MCF 10A (cell line): ENCODE measurements around the gene SUMO4. TPM values are rescaled to one million over a fixed set of nuclear protein-coding genes. Genes with fewer than 3 reads are reported as not detected.
A peak's percentile ranks its signal among the peaks of the same experiment; 100 is the strongest.

Experiments used
- BruUV-seq: library from RNA; stranded (reverse); fragments of 400-500 nt; replicated peaks from 2 replicates; lab custom pipeline; 2021; lab: Mats Ljungman, UMichigan
- CTCF ChIA-PET: fragments of 300-600 bp; sonication (Branson Sonifier 250); formaldehyde crosslinking; extraction: SDS; loops from one replicate; lab custom pipeline; 2021; ENCODE audit warnings: antibody characterized with exemption, inconsistent platforms; lab: Yijun Ruan, JAX
- POLR2A ChIA-PET: fragments of 300-600, 350-650 bp; sonication (Branson Sonifier 250); formaldehyde crosslinking; extraction: SDS; loops from one replicate; lab custom pipeline; 2020; ENCODE audit warnings: antibody characterized with exemption, inconsistent platforms; lab: Yijun Ruan, JAX
- DNase-seq: peaks from one replicate; pipeline ENCODE4 v3.0.0-alpha.2; 2018; ENCODE audit not compliant: unreplicated experiment
- H3K27ac Mint-ChIP-seq: one replicate; pipeline ENCODE4 v1.8.0; 2022; ENCODE audit warnings: mild to moderate bottlenecking, low read depth, mixed read lengths; ENCODE audit not compliant: unreplicated experiment
- H3K27me3 Mint-ChIP-seq: one replicate; pipeline ENCODE4 v1.8.0; 2022; ENCODE audit warnings: mixed read lengths; ENCODE audit not compliant: insufficient read depth, unreplicated experiment
- H3K36me3 Mint-ChIP-seq: one replicate; pipeline ENCODE4 v1.8.0; 2022; ENCODE audit warnings: mild to moderate bottlenecking, moderate library complexity, mixed read lengths; ENCODE audit not compliant: insufficient read depth, unreplicated experiment
- H3K4me1 Mint-ChIP-seq: one replicate; pipeline ENCODE4 v1.8.0; 2022; ENCODE audit warnings: mixed read lengths; ENCODE audit not compliant: insufficient read depth, unreplicated experiment
- H3K4me3 Mint-ChIP-seq: one replicate; pipeline ENCODE4 v1.8.0; 2022; ENCODE audit warnings: mild to moderate bottlenecking, moderate library complexity, mixed read lengths; ENCODE audit not compliant: unreplicated experiment
- H3K9me3 Mint-ChIP-seq: one replicate; pipeline ENCODE4 v1.8.0; 2022; ENCODE audit warnings: mixed read lengths; ENCODE audit not compliant: unreplicated experiment
- intact Hi-C: fragments of 100-400 bp; cut with micrococcal nuclease; formaldehyde crosslinking; loops from 2 replicates; pipeline ENCODE4 v1.14.1; 2022
- total RNA-seq: library from RNA; stranded (reverse); gene quantifications from 2 replicates; pipeline ENCODE4 v1.2.3, GENCODE V29; 2022
- TF ChIP-seq, protein P1 (sequence below): fragments of 200-600 bp; IDR thresholded peaks from one replicate; pipeline ENCODE4 v1.8.0; 2022; ENCODE audit warnings: antibody characterized with exemption, mild to moderate bottlenecking; ENCODE audit not compliant: unreplicated experiment

SUMO4 gene
- total RNA-seq, 1 experiment from 2014 or later, result 2.1 TPM

DNA sequence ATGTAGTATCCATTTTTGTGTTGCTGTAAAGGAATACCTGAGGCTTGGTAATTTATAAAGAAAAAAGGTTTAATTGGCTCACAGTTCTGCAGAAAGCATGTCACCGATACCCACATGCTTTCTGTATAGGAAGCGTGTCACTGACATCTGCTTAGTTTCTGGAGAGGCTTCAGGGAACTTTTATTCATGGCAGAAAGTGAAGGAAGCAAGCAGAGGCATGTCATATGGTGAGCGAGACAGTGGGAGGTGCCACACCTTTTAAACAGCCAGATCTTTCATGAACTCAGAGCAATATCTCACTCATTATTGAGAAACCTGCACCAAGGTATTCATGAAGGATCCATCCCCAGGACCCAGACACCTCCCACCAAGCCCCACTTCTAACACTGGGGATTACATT is 3.5 kb downstream of the SUMO4 start:
- no peaks in the 10 kb centered on the region for H3K27me3 Mint-ChIP-seq
- no TSS peak for BruUV-seq
- H3K27ac Mint-ChIP-seq, result no peak overlapping the region
- intact Hi-C loops, result no loop called here
- POLR2A ChIA-PET, result no interaction called here
- H3K4me3 Mint-ChIP-seq, result no peak overlapping the region
- peaks cover 17% of the 10 kb centered on the region for H3K4me1 Mint-ChIP-seq
- CTCF ChIA-PET, result no interaction called here
- TF ChIP-seq, protein P1, sequence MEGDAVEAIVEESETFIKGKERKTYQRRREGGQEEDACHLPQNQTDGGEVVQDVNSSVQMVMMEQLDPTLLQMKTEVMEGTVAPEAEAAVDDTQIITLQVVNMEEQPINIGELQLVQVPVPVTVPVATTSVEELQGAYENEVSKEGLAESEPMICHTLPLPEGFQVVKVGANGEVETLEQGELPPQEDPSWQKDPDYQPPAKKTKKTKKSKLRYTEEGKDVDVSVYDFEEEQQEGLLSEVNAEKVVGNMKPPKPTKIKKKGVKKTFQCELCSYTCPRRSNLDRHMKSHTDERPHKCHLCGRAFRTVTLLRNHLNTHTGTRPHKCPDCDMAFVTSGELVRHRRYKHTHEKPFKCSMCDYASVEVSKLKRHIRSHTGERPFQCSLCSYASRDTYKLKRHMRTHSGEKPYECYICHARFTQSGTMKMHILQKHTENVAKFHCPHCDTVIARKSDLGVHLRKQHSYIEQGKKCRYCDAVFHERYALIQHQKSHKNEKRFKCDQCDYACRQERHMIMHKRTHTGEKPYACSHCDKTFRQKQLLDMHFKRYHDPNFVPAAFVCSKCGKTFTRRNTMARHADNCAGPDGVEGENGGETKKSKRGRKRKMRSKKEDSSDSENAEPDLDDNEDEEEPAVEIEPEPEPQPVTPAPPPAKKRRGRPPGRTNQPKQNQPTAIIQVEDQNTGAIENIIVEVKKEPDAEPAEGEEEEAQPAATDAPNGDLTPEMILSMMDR, result no peak
- peak; percentile 35 for DNase-seq
- peaks cover 5% of the 10 kb centered on the region for H3K9me3 Mint-ChIP-seq
- H3K36me3 Mint-ChIP-seq, result peaks cover 68% of the 10 kb centered on the region

- peak; percentile 51 for DNase-seq
- ChIA-PET POLR2A (interaction anchor here (0.6 to 1.4 kb wide), 9 partner anchors 10 to 910 kb away, joined by 3 to 5 read pairs (median 4); no protein-coding TSS in a partner anchor), CTCF (interaction anchor here (0.6 to 1.0 kb wide), 3 partner anchors 25 to 821 kb away, joined by 3 read pairs; no protein-coding TSS in a partner anchor)
- H3K9me3 Mint-ChIP-seq, result peaks cover 5% of the 10 kb centered on the region
- TF ChIP-seq, protein P1, result no peak
- intact Hi-C loops, result loop anchor here (5.0 kb wide), 1 partner anchor 89 kb away; the partner anchor contains the start of gene TAB2
- no peaks in the 10 kb centered on the region for H3K27me3 Mint-ChIP-seq
- BruUV-seq, result no TSS peak
- peaks cover 17% of the 10 kb centered on the region for H3K4me1 Mint-ChIP-seq
- H3K36me3 Mint-ChIP-seq, result peaks cover 71% of the 10 kb centered on the region
- H3K4me3 Mint-ChIP-seq, result no peak overlapping the region
- peak overlapping the region; percentile 75 for H3K27ac Mint-ChIP-seq
Measured at GRCh38 chr6:149405823-149406765, 6.0 kb downstream of the SUMO4 start.

DNA sequence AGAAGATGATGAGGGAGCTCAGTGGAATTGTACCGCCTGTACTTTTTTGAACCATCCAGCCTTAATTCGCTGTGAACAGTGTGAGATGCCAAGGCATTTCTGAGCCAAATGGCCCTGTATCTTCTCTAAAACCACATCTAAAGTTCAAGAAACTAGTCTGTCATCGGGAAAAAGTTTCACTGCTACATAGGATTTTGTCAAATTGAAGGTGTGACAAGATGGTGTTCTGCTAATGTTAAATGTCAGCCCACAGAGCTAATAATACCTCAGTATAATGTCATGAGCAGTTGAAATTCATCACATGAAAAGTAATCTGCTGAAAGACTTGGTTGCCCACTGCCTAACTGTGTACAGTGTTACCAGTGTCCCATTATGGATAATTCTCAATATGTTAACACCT is 9.6 kb downstream of the SUMO4 start:
- no peak overlapping the region for H3K4me3 Mint-ChIP-seq
- no peak overlapping the region for H3K27ac Mint-ChIP-seq
- ChIA-PET CTCF (interaction anchor here (0.7 to 1.4 kb wide), 2 partner anchors 18 to 22 kb away, joined by 3 to 6 read pairs; no protein-coding TSS in a partner anchor), POLR2A (interaction anchor here (0.6 to 1.2 kb wide), 5 partner anchors 10 to 85 kb away, joined by 3 to 4 read pairs (median 3); no protein-coding TSS in a partner anchor)
- TF ChIP-seq, protein P1, result no peak
- H3K9me3 Mint-ChIP-seq, result peaks cover 5% of the 10 kb centered on the region
- peaks cover 59% of the 10 kb centered on the region for H3K36me3 Mint-ChIP-seq
- intact Hi-C loops, result loop anchor here (5.0 kb wide), 1 partner anchor 92 kb away; the partner anchor contains the start of gene TAB2
- BruUV-seq, result no TSS peak
- H3K27me3 Mint-ChIP-seq, result no peaks in the 10 kb centered on the region
- H3K4me1 Mint-ChIP-seq, result peaks cover 12% of the 10 kb centered on the region
- DNase-seq, result no peak

GRCh38 chr6:149410557-149410956 is 10.5 kb downstream of the SUMO4 start:
- no peak for DNase-seq
- peaks cover 50% of the 10 kb centered on the region for H3K36me3 Mint-ChIP-seq
- TF ChIP-seq, protein P1, result no peak
- peaks cover under 1% of the 10 kb centered on the region for H3K9me3 Mint-ChIP-seq
- peaks cover 9% of the 10 kb centered on the region for H3K4me1 Mint-ChIP-seq
- intact Hi-C loops, result no loop called here
- peak overlapping the region; percentile 5 for H3K27ac Mint-ChIP-seq
- CTCF ChIA-PET, result interaction anchor here (1.4 kb wide), 1 partner anchor 21 kb away, joined by 6 read pairs; no protein-coding TSS in a partner anchor
- no TSS peak for BruUV-seq
- H3K4me3 Mint-ChIP-seq, result no peak overlapping the region
- no peaks in the 10 kb centered on the region for H3K27me3 Mint-ChIP-seq
- POLR2A ChIA-PET, result interaction anchor here (0.6 to 1.5 kb wide), 5 partner anchors 9 to 77 kb away, joined by 3 to 5 read pairs (median 3); no protein-coding TSS in a partner anchor
